Nephron progenitor cell (in vitro differentiated cells): ENCODE measurements around the gene LST1.
A peak's percentile ranks its signal among the peaks of the same experiment; 100 is the strongest.

Experiments used
- DNase-seq: peaks from one replicate; pipeline ENCODE4 v3.0.0; 2021
- H3K27ac Mint-ChIP-seq: 2 replicates; pipeline ENCODE4 v1.8.0; 2021; ENCODE audit warnings: mild to moderate bottlenecking, moderate library complexity, mixed read lengths
- H3K27me3 Mint-ChIP-seq: 2 replicates; pipeline ENCODE4 v1.8.0; 2021; ENCODE audit warnings: mild to moderate bottlenecking, low read depth, mixed read lengths; ENCODE audit not compliant: poor library complexity
- H3K36me3 Mint-ChIP-seq: 2 replicates; pipeline ENCODE4 v1.8.0; 2021; ENCODE audit warnings: low read depth, mixed read lengths
- H3K4me1 Mint-ChIP-seq: 2 replicates; pipeline ENCODE4 v1.8.0; 2021; ENCODE audit warnings: mixed read lengths
- H3K4me3 Mint-ChIP-seq: 2 replicates; pipeline ENCODE4 v1.8.0; 2021; ENCODE audit warnings: mild to moderate bottlenecking, moderate library complexity, mixed read lengths
- H3K9me3 Mint-ChIP-seq: 2 replicates; pipeline ENCODE4 v1.8.0; 2021; ENCODE audit warnings: mild to moderate bottlenecking, moderate library complexity, mixed read lengths
- TF ChIP-seq, protein P1 (sequence below): fragments of 200-600 bp; sonication (generic); IDR thresholded peaks from 2 replicates; pipeline ENCODE4 v1.5.0; 2021; ENCODE audit warnings: antibody characterized with exemption

Gene LST1

DNA sequence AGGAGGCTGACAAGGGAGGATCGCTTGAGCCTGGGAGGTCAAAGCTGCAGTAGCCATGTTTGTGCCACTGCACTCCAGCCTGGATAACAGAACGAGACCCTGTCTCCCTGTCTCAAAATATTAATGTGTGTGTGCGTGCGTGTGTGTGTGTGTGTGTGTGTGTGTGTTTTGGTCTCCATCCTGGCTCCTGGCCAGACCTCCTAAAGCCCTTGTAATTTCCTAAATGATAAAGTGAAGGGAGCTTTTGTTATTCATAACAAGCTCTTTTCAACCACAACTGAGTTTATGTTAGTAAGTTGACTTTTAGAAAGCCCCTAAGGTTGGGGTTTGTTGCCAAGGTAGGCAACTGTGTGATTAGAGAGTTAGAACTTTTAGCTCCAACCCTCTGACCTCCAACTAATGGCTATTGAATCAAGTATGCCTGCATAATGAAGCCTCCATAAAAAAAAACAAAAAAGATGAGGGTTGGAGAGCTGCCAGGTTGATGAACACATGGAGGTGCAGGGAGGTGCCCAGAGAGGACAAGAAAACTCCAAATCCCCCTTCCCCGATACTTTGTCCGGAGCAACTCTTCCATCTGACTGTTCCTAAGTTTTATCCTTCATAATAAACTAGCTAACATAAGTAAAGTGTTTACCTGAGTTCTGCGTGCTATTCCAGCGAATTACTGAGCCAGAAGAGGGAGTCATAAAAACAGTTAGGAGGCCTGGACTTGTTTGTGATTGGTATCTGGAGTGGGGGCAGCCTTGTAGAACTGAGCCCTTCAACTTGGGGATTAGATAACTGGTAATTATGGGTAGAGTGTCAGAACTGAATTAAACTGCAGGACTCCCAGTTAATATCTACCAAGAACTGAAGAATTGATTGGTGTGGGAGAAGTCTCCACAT lies 23.7 kb downstream of the LST1 start:
- Mint-ChIP-seq H3K9me3 (no peaks in the 10 kb centered on the region), H3K4me1 (peaks cover 19% of the 10 kb centered on the region), H3K4me3 (no peak overlapping the region), H3K27me3 (peaks cover 11% of the 10 kb centered on the region), H3K27ac (peak overlapping the region; percentile 66), H3K36me3 (no peaks in the 10 kb centered on the region)
- TF ChIP-seq, protein P1, sequence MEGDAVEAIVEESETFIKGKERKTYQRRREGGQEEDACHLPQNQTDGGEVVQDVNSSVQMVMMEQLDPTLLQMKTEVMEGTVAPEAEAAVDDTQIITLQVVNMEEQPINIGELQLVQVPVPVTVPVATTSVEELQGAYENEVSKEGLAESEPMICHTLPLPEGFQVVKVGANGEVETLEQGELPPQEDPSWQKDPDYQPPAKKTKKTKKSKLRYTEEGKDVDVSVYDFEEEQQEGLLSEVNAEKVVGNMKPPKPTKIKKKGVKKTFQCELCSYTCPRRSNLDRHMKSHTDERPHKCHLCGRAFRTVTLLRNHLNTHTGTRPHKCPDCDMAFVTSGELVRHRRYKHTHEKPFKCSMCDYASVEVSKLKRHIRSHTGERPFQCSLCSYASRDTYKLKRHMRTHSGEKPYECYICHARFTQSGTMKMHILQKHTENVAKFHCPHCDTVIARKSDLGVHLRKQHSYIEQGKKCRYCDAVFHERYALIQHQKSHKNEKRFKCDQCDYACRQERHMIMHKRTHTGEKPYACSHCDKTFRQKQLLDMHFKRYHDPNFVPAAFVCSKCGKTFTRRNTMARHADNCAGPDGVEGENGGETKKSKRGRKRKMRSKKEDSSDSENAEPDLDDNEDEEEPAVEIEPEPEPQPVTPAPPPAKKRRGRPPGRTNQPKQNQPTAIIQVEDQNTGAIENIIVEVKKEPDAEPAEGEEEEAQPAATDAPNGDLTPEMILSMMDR: no peak
- no peak for DNase-seq

DNA sequence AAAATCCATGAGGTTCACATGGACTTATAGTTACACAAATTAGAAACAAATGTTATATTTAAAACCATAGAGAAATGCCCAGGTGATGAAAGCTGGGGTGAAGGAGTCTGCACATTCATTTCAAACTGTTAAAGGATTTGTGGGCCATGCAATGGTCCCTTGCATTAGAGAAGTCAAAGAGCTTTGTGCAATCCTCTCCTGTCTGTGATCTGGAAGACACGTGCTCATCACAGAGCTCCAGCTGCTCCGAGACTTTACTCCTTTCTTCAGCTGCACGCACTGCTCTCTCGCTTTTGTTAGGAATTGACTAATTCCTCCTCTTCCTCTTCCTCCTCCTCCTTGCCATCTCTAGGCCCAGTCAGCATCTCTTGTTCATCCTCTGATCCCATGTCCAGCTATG lies 24.9 kb downstream of the LST1 start:
- Mint-ChIP-seq H3K27ac (peak overlapping the region; percentile 41), H3K27me3 (peaks cover 11% of the 10 kb centered on the region), H3K4me3 (no peak overlapping the region), H3K9me3 (no peaks in the 10 kb centered on the region), H3K36me3 (no peaks in the 10 kb centered on the region), H3K4me1 (peaks cover 31% of the 10 kb centered on the region)
- no peak for DNase-seq
- TF ChIP-seq, protein P1: no peak

DNA sequence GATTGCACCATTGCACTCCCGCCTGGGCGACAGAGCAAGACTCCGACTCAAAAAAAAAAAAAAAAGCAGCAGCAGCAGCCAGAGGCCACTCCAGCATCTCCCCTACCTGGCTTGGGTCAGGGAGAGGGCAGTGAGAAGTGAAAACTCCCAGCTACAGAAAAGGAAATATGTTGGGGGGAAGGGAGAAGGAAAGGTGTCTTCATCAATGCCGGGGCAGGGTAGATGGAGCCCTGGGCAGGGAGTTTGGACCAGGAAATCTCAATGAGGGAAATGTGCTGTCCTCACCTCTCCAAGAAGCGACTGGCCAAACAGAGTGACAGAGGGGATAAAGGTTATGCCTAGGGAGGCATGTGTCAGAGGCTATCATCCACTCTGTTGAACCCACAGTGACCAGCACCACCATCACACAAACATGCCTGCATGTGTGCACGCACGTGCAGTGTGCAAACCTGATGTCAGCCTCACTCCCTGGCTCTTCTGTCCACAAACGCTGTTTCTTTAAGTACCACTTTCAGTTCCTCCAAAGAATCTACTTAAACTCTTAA lies 28.1 kb downstream of the LST1 start:
- Mint-ChIP-seq H3K9me3 (no peaks in the 10 kb centered on the region), H3K27me3 (peaks cover 6% of the 10 kb centered on the region), H3K4me1 (peaks cover 47% of the 10 kb centered on the region), H3K4me3 (no peak overlapping the region), H3K27ac (no peak overlapping the region), H3K36me3 (no peaks in the 10 kb centered on the region)
- TF ChIP-seq, protein P1: no peak
- no peak for DNase-seq

DNA sequence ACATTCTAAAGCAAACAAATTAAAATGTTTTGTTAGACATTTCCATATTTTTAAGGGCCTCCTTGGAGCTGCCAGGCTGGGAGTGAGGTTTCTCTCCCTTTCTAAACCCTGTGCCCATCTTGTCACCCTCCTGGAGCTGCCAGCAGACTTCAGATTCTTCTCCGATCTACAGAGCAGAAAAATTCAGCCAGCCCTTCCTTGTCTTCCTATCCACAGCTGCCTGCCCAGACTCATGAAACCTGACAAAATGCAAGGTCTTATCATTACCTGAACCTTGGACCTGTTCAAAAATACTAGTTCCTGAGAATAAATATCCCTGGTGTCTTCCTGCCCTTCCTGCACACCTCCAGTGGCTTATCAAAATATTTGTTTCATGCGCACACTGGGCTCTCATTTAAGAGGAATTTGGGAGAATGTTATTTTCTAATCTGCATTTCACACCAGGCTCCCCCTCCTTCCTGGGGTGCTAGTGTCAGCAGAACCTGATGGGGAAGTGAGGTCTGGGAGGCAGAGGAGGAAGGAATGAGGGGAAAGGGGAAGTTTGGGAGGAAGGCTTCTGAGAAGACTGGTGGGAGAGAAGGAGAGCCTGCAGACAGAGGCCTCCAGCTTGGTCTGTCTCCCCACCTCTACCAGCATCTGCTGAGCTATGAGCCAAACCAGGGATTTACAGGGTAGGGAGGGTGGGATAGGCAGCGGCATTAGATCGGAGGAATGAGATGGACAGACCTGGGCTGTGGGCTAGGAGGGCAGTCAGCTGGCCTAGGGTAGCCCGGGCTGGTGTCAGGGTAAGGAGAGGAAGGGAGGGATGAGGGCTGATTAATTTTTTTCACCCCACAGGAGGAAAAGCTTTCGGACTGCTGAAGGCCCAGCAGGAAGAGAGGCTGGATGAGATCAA lies 28.9 kb downstream of the LST1 start, which contains the start of gene AIF1:
TSS of gene AIF1 (plus strand) at position 551 of the 895 bp plus-strand sequence. CDS start at position 647, 96 bp downstream.
- TF ChIP-seq, protein P1: no peak
- Mint-ChIP-seq H3K27me3 (peaks cover 6% of the 10 kb centered on the region), H3K27ac (peak within 1 kb of the TSS; percentile 81), H3K4me3 (peak within 1 kb of the TSS; percentile 7), H3K4me1 (peaks cover 49% of the 10 kb centered on the region), H3K9me3 (peaks cover 5% of the 10 kb centered on the region), H3K36me3 (no peaks in the 10 kb centered on the region)
- no peak for DNase-seq

GRCh38 chr6:31615748-31616147 lies 29.7 kb downstream of the LST1 start:
- Mint-ChIP-seq H3K4me3 (peak overlapping the region; percentile 7), H3K36me3 (no peaks in the 10 kb centered on the region), H3K27ac (no peak overlapping the region), H3K27me3 (peaks cover 6% of the 10 kb centered on the region), H3K9me3 (peaks cover 8% of the 10 kb centered on the region), H3K4me1 (peaks cover 49% of the 10 kb centered on the region)
- DNase-seq: no peak
- TF ChIP-seq, protein P1: no peak
